CD8-positive, alpha-beta memory T cell (primary cell): ENCODE data around the gene ICOSLG. TPM values are rescaled to one million over a fixed set of nuclear protein-coding genes. Genes with fewer than 3 reads are reported as not detected.
"Not testable (repeated sequence)": the region's sequence is repeated elsewhere in the genome, so short reads cannot be mapped to it uniquely, and the experiment has no call there.

Experiments used
- CTCF ChIA-PET: fragments of 350-600 bp; sonication (Branson Sonifier 250); formaldehyde crosslinking; loops from one replicate; lab custom pipeline; 2021; ENCODE audit warnings: antibody characterized with exemption; lab: Charles Lee
- POLR2A ChIA-PET: fragments of 350-600 bp; sonication (Branson Sonifier 250); formaldehyde crosslinking; loops from one replicate; lab custom pipeline; 2021; ENCODE audit warnings: antibody characterized with exemption; lab: Charles Lee
- DNase-seq, 5 donors: peaks; one replicate each; pipeline versions ENCODE4 v3.0.0 to v3.0.0-alpha.2; 2020 to 2022; ENCODE audit warnings: mixed read lengths in 1 of 5
- H3K27ac ChIP-seq: one replicate; pipeline ENCODE4 v1.7.0; 2013; ENCODE audit warnings: low read depth, mild to moderate bottlenecking, low read length, moderate library complexity
- H3K27me3 ChIP-seq: 2 replicates; pipeline ENCODE4 v1.7.0; 2013; ENCODE audit warnings: low read length, mild to moderate bottlenecking; ENCODE audit not compliant: insufficient read depth, poor library complexity, severe bottlenecking
- H3K36me3 ChIP-seq: 2 replicates; pipeline ENCODE4 v1.7.0; 2013; ENCODE audit warnings: mild to moderate bottlenecking, low read length, moderate library complexity; ENCODE audit not compliant: insufficient read depth
- H3K4me1 ChIP-seq: 2 replicates; pipeline ENCODE4 v1.7.0; 2013; ENCODE audit warnings: mild to moderate bottlenecking, low read length, moderate library complexity; ENCODE audit not compliant: insufficient read depth
- H3K4me3 ChIP-seq: 2 replicates; pipeline ENCODE4 v1.7.0; 2013; ENCODE audit warnings: mild to moderate bottlenecking, low read length
- H3K9me3 ChIP-seq: 2 replicates; pipeline ENCODE4 v1.7.0; 2013; ENCODE audit warnings: mild to moderate bottlenecking, low read length
- H3K27ac Mint-ChIP-seq, 8 donors: one replicate each; pipeline ENCODE4 v1.8.0; 2020 to 2021; ENCODE audit warnings: mixed read lengths in 8 of 8, mild to moderate bottlenecking in 6 of 8, inconsistent platforms in 3 of 8, moderate library complexity in 3 of 8
- H3K27me3 Mint-ChIP-seq, 2 donors: one replicate each; pipeline ENCODE4 v1.8.0; 2020 to 2021; ENCODE audit warnings: mixed read lengths in 2 of 2, mild to moderate bottlenecking in 1 of 2, moderate library complexity in 1 of 2
- H3K36me3 Mint-ChIP-seq, 3 donors: one replicate each; pipeline ENCODE4 v1.8.0; 2020 to 2021; ENCODE audit warnings: mixed read lengths in 3 of 3, inconsistent platforms in 1 of 3, mild to moderate bottlenecking in 1 of 3
- H3K4me1 Mint-ChIP-seq, 3 donors: one replicate each; pipeline ENCODE4 v1.8.0; 2020 to 2021; ENCODE audit warnings: mixed read lengths in 3 of 3, inconsistent platforms in 1 of 3, mild to moderate bottlenecking in 1 of 3
- H3K4me3 Mint-ChIP-seq, 7 donors: one replicate each; pipeline ENCODE4 v1.8.0; 2020 to 2021; ENCODE audit warnings: mixed read lengths in 7 of 7, mild to moderate bottlenecking in 6 of 7, moderate library complexity in 4 of 7, inconsistent platforms in 2 of 7
- H3K9me3 Mint-ChIP-seq, 5 donors: one replicate each; pipeline ENCODE4 v1.8.0; 2020 to 2022; ENCODE audit warnings: mixed read lengths in 5 of 5, mild to moderate bottlenecking in 3 of 5, moderate library complexity in 2 of 5, inconsistent platforms in 1 of 5
- polyA plus RNA-seq: library from polyadenylated mRNA; unstranded; fragments of 300-500 nt; fragmentation: Illumina TruSeq; gene quantifications from one replicate; pipeline ENCODE4 v1.2.3, GENCODE V29; 2021
- total RNA-seq, 2 experiments: library from RNA; stranded (reverse); gene quantifications; one replicate each; pipeline ENCODE4 v1.2.3, GENCODE V29; 2021

The ICOSLG gene
- total and polyA plus RNA-seq, 3 experiments from 2014 or later, result 1.3 to 2.3 (median 1.6) TPM

DNA sequence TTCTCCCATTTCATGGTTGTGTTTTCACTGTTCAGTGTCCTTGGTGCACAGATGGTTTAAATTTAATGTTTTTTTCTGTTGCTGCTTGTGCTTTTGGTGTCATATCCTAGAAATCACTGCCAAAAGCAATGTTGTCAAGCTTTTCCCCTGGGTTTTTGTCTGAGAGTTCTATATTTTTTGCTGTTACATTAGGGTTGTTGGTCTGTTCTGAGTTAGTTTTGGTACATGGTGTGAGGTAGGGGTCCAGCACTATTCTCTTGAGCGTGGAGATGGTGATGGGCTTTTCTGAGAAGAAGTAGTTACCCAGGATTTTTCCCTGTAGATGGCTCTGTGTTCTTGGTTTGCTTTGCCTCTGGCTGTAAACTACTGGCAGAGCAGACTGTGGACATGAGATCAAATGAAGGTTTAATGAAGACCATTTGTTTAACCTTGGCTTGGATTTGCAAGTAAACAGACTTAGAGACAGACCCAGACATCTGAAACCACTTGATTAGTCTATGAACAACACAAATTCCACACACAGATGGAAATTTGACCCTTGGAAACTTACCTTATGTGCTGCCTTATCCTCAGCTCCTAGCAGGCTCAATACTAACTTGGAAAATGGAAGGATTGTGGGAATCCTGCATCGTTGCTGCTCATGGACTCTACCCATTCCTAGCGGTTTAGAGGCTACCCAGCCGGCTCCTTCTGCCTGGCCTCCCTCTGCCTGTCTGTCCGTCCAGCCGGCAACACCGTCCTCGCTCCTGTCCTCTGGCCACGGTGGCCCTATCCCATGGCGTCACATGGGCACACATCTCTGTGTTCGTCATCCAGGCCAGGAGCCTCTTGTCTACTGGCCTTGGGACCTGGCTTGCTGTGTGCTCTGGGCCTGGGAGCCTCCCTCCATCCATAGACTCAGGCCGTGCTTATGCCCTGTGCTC is 50.1 kb downstream of the ICOSLG start:
- H3K27me3 ChIP-seq, H3K27me3 Mint-ChIP-seq, CTCF ChIA-PET, H3K27ac ChIP-seq, H3K4me3 ChIP-seq, H3K36me3 ChIP-seq, H3K4me1 Mint-ChIP-seq, H3K4me3 Mint-ChIP-seq, H3K9me3 Mint-ChIP-seq, H3K27ac Mint-ChIP-seq, H3K4me1 ChIP-seq, H3K9me3 ChIP-seq, POLR2A ChIA-PET, H3K36me3 Mint-ChIP-seq, DNase-seq: not testable (repeated sequence)

DNA sequence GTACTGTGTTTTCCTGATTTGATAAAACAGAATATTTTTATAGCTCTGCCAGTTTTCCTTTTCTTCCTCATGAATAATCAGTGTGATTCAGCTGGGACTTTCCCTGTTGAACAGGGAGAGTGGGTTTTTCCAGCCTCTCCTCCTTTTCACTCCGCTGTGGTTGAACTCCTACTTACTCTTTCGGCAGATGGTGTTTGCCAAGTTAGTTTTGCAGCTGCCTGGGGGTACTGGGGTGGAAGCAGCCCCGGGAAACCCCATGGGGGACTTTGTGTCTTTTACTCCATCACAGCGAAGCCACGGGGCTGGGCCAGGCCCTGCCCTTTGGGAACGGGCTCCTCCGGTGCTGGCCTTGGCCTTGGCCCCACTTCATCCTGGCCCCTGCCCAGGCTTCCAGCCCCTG is 55.9 kb downstream of the ICOSLG start:
- H3K4me3 Mint-ChIP-seq, H3K27ac ChIP-seq, H3K4me3 ChIP-seq, H3K36me3 ChIP-seq, H3K27me3 Mint-ChIP-seq, H3K9me3 ChIP-seq, H3K36me3 Mint-ChIP-seq, H3K9me3 Mint-ChIP-seq, POLR2A ChIA-PET, H3K27ac Mint-ChIP-seq, H3K27me3 ChIP-seq, DNase-seq, CTCF ChIA-PET, H3K4me1 Mint-ChIP-seq, H3K4me1 ChIP-seq: not testable (repeated sequence)

DNA sequence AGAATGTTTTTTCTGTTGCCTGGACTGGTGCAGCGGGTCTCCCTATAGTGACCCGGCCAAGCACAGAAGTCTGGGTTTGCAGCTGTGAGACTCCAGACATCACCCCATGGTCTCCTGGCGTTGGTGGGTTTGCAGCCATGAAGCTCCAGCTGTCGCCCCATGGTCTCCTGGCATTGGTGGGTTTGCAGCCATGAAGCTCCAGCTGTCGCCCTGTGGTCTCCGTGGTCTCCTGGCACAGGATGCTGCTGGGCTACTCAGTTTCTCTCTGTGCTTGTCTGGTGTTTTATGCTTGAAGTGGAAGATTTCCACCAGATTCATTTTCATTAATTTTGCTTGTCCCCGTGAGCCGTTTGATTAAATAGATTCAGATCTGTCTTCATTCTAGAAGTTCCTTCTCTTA is 58.5 kb downstream of the ICOSLG start:
- CTCF ChIA-PET, H3K9me3 ChIP-seq, POLR2A ChIA-PET, H3K27me3 Mint-ChIP-seq, DNase-seq, H3K36me3 Mint-ChIP-seq, H3K27ac ChIP-seq, H3K9me3 Mint-ChIP-seq, H3K4me3 Mint-ChIP-seq, H3K27ac Mint-ChIP-seq, H3K4me1 Mint-ChIP-seq, H3K4me3 ChIP-seq, H3K4me1 ChIP-seq, H3K36me3 ChIP-seq, H3K27me3 ChIP-seq: not testable (repeated sequence)

DNA sequence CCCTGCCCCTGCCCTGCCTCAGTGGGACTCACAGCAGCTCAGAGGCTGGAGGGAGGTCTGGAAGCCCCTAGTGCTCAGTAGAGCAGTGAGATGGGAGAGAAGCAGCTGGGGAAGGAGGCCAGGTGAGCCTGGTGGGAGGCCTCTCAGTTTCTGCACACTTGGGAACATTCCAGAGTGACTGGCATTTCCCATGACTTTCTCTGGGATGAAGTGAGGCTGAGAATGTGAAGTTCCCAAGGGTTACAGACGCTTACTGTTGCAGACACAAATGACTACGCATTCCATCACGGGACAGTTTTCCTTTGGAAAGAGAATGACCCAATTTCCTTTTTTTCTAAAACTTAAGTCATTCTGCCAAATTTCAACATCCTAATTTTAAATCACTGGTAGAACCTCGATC is 59.2 kb downstream of the ICOSLG start:
- H3K9me3 Mint-ChIP-seq, H3K27me3 Mint-ChIP-seq, H3K4me1 Mint-ChIP-seq, H3K36me3 Mint-ChIP-seq, H3K4me3 ChIP-seq, CTCF ChIA-PET, H3K4me1 ChIP-seq, H3K36me3 ChIP-seq, H3K27me3 ChIP-seq, H3K9me3 ChIP-seq, H3K27ac ChIP-seq, DNase-seq, POLR2A ChIA-PET, H3K4me3 Mint-ChIP-seq, H3K27ac Mint-ChIP-seq: not testable (repeated sequence)

DNA sequence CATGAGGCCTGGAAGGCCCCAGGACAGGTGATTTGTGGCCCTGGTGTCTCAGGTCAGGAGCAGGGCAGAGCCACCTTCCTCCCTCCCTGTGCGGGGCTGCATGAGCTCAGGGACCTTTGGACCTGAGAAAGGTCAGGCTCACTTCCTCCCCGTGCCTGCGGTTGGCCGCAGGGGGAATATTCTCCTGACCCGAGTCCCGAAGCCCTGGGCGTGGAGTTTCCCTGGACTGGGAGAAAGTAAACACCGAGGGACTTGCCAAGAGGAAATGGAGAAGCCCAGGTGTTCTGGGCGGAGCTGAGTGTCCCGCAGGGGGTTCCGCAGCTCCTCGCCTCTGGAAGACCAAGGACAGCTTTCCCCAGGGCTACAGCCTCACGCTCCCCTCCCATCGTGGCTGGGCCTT is 64.6 kb downstream of the ICOSLG start:
- H3K9me3 Mint-ChIP-seq, H3K4me3 ChIP-seq, CTCF ChIA-PET, H3K27me3 Mint-ChIP-seq, POLR2A ChIA-PET, DNase-seq, H3K9me3 ChIP-seq, H3K36me3 ChIP-seq, H3K4me3 Mint-ChIP-seq, H3K27ac ChIP-seq, H3K27ac Mint-ChIP-seq, H3K4me1 Mint-ChIP-seq, H3K36me3 Mint-ChIP-seq, H3K4me1 ChIP-seq, H3K27me3 ChIP-seq: not testable (repeated sequence)

DNA sequence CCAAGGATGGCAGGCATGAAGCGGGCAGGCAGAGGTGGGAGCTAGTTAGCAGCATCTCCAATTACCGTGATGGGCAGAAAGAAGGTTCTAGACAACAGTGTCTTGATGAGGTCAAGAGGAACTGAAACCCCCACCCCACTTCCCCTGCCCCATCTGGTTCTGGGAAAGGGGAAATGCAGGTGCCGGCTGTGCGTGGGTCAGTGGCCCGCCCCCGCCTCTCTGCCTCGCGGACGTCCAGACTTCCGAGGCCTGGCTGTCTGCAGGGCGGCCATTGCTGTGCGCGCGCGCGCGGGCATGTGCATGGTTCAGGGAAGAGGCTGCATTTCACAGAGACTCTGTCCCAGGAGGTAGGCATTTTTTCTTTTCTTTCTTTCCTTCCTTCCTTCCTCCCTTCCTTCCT is 65.6 kb downstream of the ICOSLG start:
- POLR2A ChIA-PET, CTCF ChIA-PET, H3K4me1 ChIP-seq, H3K4me3 Mint-ChIP-seq, H3K36me3 ChIP-seq, H3K27ac Mint-ChIP-seq, H3K36me3 Mint-ChIP-seq, H3K27me3 Mint-ChIP-seq, H3K27ac ChIP-seq, DNase-seq, H3K9me3 Mint-ChIP-seq, H3K27me3 ChIP-seq, H3K9me3 ChIP-seq, H3K4me3 ChIP-seq, H3K4me1 Mint-ChIP-seq: not testable (repeated sequence)

Other genes with a start within 250 kb of the ICOSLG start
- 10 to 100 TPM; 50.0 to 54.7 TPM for gene TRAPPC10, start 228.6 kb downstream of the ICOSLG start, total RNA-seq
- 45.1 TPM for gene TRAPPC10, start 228.6 kb downstream of the ICOSLG start, polyA plus RNA-seq
- 10 to 100 TPM; 10.4 to 15.5 TPM for gene PWP2, start 133.5 kb downstream of the ICOSLG start, total RNA-seq
- 13.2 TPM for gene PWP2, start 133.5 kb downstream of the ICOSLG start, polyA plus RNA-seq
- gene GATD3, start 107.3 kb downstream of the ICOSLG start, total RNA-seq, result 1 to 10 TPM; 7.6 to 9.0 TPM
- 47.3 TPM for gene GATD3, start 107.3 kb downstream of the ICOSLG start, polyA plus RNA-seq
- not detected for gene DNMT3L, start 21.0 kb upstream of the ICOSLG start, total RNA-seq
- not detected for gene DNMT3L, start 21.0 kb upstream of the ICOSLG start, polyA plus RNA-seq
- gene AIRE, start 44.9 kb upstream of the ICOSLG start, total RNA-seq, result not detected
- gene AIRE, start 44.9 kb upstream of the ICOSLG start, polyA plus RNA-seq, result 0.22 TPM
- 100 to 1,000 TPM; 122 to 129 TPM for gene PFKL, start 59.1 kb upstream of the ICOSLG start, total RNA-seq
- 105 TPM for gene PFKL, start 59.1 kb upstream of the ICOSLG start, polyA plus RNA-seq
- 10 to 100 TPM; 17.6 to 19.2 TPM for gene CFAP410, start 98.4 kb upstream of the ICOSLG start, total RNA-seq
- 36.4 TPM for gene CFAP410, start 98.4 kb upstream of the ICOSLG start, polyA plus RNA-seq
- gene TRPM2, start 112.7 kb upstream of the ICOSLG start, total RNA-seq, result 1 to 10 TPM; 1.9 to 2.6 TPM
- gene TRPM2, start 112.7 kb upstream of the ICOSLG start, polyA plus RNA-seq, result 2.4 TPM
- gene LRRC3, start 214.6 kb upstream of the ICOSLG start, total RNA-seq, result under 1 TPM; 0.80 to 0.90 TPM
- 0.17 TPM for gene LRRC3, start 214.6 kb upstream of the ICOSLG start, polyA plus RNA-seq